HepG2 (cell line): ENCODE results near the gene NFKBIA. TPM values are rescaled to one million over a fixed set of nuclear protein-coding genes. Genes with fewer than 3 reads are reported as not detected.
A peak's percentile ranks its signal among the peaks of the same experiment; 100 is the strongest.

Experiments used
- ATAC-seq: fragments of 200-7000 bp; cut with Tn5 transposase; 3 replicates; pipeline ENCODE4 v1.9.1; 2020; ENCODE audit warnings: mild to moderate bottlenecking, moderate library complexity
- BruUV-seq: library from RNA; stranded (reverse); fragments of 400-500 nt; replicated peaks from 2 replicates; lab custom pipeline; 2021; lab: Mats Ljungman, UMichigan
- CTCF ChIA-PET: fragments of 300-600 bp; formaldehyde crosslinking; extraction: SDS; loops from one replicate; lab custom pipeline; 2021; ENCODE audit warnings: low total read pairs, inconsistent platforms, low intra/inter-chr PET ratio; lab: Yijun Ruan, JAX
- POLR2A ChIA-PET: fragments of 350-600 bp; sonication (Branson Sonifier 250); formaldehyde crosslinking; loops from one replicate; lab custom pipeline; 2020; ENCODE audit warnings: antibody characterized with exemption, inconsistent platforms; lab: Yijun Ruan, JAX
- DNase-seq: peaks from one replicate; pipeline ENCODE4 v3.0.0-alpha.2; 2015; ENCODE audit warnings: low spot score
- FAIRE-seq: peaks from 3 replicates; lab custom pipeline; 2011; peaks lifted over from hg19 to GRCh38; lab: Jason Lieb, UNC
- H2AFZ ChIP-seq: one replicate; pipeline ENCODE4 v1.6.1; 2011; ENCODE audit warnings: low read length, inconsistent platforms
- H3K27ac ChIP-seq: fragments of 300-600 bp; 3 replicates; pipeline ENCODE4 v1.8.0; 2011; ENCODE audit warnings: mixed run types, mild to moderate bottlenecking, mixed read lengths, low read length, inconsistent platforms; ENCODE audit not compliant: insufficient read depth; ENCODE audit errors: extremely low read length
- H3K27me3 ChIP-seq, 2 experiments: fragments of 200-600 bp in 1 of 2; 2 replicates in 1 of 2; 3 replicates in 1 of 2; pipeline versions ENCODE4 v1.6.0 to v1.8.0; 2011; ENCODE audit warnings: low read length in 2 of 2, mild to moderate bottlenecking in 2 of 2, moderate library complexity in 2 of 2, inconsistent platforms in 1 of 2; ENCODE audit not compliant: insufficient read depth in 2 of 2, control insufficient read depth in 1 of 2
- H3K36me3 ChIP-seq, 2 experiments: fragments of 200-600 bp in 1 of 2; replicated peaks in 1 of 2; 2 replicates in 1 of 2; 3 replicates in 1 of 2; pipeline versions ENCODE4 v1.5.1 to v1.8.0; 2011; ENCODE audit warnings: low read length in 2 of 2, inconsistent platforms in 1 of 2; ENCODE audit not compliant: insufficient read depth in 2 of 2, control insufficient read depth in 1 of 2
- H3K4me1 ChIP-seq: 2 replicates; pipeline ENCODE4 v1.5.1; 2012; ENCODE audit warnings: low read length, inconsistent platforms; ENCODE audit not compliant: insufficient read depth
- H3K4me2 ChIP-seq: 2 replicates; pipeline ENCODE4 v1.6.0; 2011; ENCODE audit warnings: low read depth, low read length, inconsistent platforms
- H3K4me3 ChIP-seq, 3 experiments: fragments of 200-600 bp in 1 of 3; sonication (generic), shearing (Covaris generic) in 1 of 3; replicated peaks in 1 of 3; 2 replicates each; pipeline ENCODE4 v1.5.1; 2011 to 2016; ENCODE audit warnings: low read length in 3 of 3, inconsistent platforms in 2 of 3, low read depth in 2 of 3, mild to moderate bottlenecking in 2 of 3, control low read depth in 1 of 3, mixed read lengths in 1 of 3; ENCODE audit not compliant: insufficient read depth in 1 of 3
- H3K79me2 ChIP-seq: one replicate; pipeline ENCODE4 v1.6.1; 2011; ENCODE audit warnings: low read length, inconsistent platforms; ENCODE audit not compliant: insufficient read depth
- H3K9ac ChIP-seq: 2 replicates; pipeline ENCODE4 v1.6.0; 2011; ENCODE audit warnings: mild to moderate bottlenecking, low read depth, low read length, inconsistent platforms; ENCODE audit not compliant: insufficient read depth
- H3K9me3 ChIP-seq: 2 replicates; pipeline ENCODE4 v1.5.1; 2012; ENCODE audit warnings: mild to moderate bottlenecking, low read length
- H4K20me1 ChIP-seq: 2 replicates; pipeline ENCODE4 v1.6.0; 2011; ENCODE audit warnings: inconsistent platforms, mild to moderate bottlenecking, low read length, moderate library complexity; ENCODE audit not compliant: insufficient read depth
- ATF7 ChIP-seq, 2 experiments: fragments of 450-650 bp in 1 of 2; sonication (generic) in 1 of 2; formaldehyde crosslinking in 1 of 2; IDR thresholded peaks; 2 replicates each; pipeline versions ENCODE4 v1.4.0 to v1.6.1; 2016 to 2020; ENCODE audit warnings: antibody characterized with exemption in 1 of 2, mild to moderate bottlenecking in 1 of 2, missing genetic modification reagents in 1 of 2
- ATF7-NPFF ChIP-seq: sonication (generic); formaldehyde crosslinking; IDR thresholded peaks from 2 replicates; pipeline ENCODE4 v1.8.1; 2023; ENCODE audit warnings: mild to moderate bottlenecking, low read depth, missing genetic modification reagents, moderate library complexity
- CENPT ChIP-seq: sonication (generic); formaldehyde crosslinking; IDR thresholded peaks from 2 replicates; pipeline ENCODE4 v1.8.0; 2022; ENCODE audit warnings: low read depth, mild to moderate bottlenecking, moderate library complexity, missing genetic modification reagents
- DZIP1 ChIP-seq: sonication (generic); formaldehyde crosslinking; IDR thresholded peaks from 2 replicates; pipeline ENCODE4 v1.5.0; 2020; ENCODE audit warnings: mild to moderate bottlenecking, missing genetic modification reagents
- ISX ChIP-seq: sonication (generic); formaldehyde crosslinking; conservative IDR thresholded peaks from 2 replicates; pipeline ENCODE4 v1.5.0; 2020; ENCODE audit warnings: missing genetic modification reagents
- KDM2A ChIP-seq: sonication (generic); formaldehyde crosslinking; IDR thresholded peaks from 2 replicates; pipeline ENCODE4 v1.4.0; 2020; ENCODE audit warnings: low read depth, missing genetic modification reagents, borderline replicate concordance
- NRL ChIP-seq: sonication (generic); formaldehyde crosslinking; IDR thresholded peaks from 2 replicates; pipeline ENCODE4 v1.5.0; 2020; ENCODE audit warnings: missing genetic modification reagents, mild to moderate bottlenecking, moderate library complexity, borderline replicate concordance
- RFXANK ChIP-seq: IDR thresholded peaks from 2 replicates; pipeline ENCODE4 v1.6.1; 2016
- SALL1 ChIP-seq: sonication (generic); formaldehyde crosslinking; IDR thresholded peaks from 2 replicates; pipeline ENCODE4 v1.8.0; 2022; ENCODE audit warnings: mild to moderate bottlenecking, missing genetic modification reagents
- TERF1 ChIP-seq: sonication (generic); formaldehyde crosslinking; IDR thresholded peaks from 2 replicates; pipeline ENCODE4 v1.8.0; 2022; ENCODE audit warnings: mild to moderate bottlenecking, missing genetic modification reagents, moderate library complexity
- ZNF33B ChIP-seq: sonication (generic); formaldehyde crosslinking; IDR thresholded peaks from 2 replicates; pipeline ENCODE4 v1.5.1; 2020; ENCODE audit warnings: mild to moderate bottlenecking, missing genetic modification reagents
- ZNF687 ChIP-seq: sonication (generic); formaldehyde crosslinking; IDR thresholded peaks from 2 replicates; pipeline ENCODE4 v1.5.1; 2020; ENCODE audit warnings: mild to moderate bottlenecking, missing genetic modification reagents, moderate library complexity
- WGBS: methylation state at CpG from one replicate; pipeline ENCODE4 v1.1.6; 2017; ENCODE audit warnings: low lambda C conversion rate; 5-methylcytosine and 5-hydroxymethylcytosine counted together
- in situ Hi-C: cut with HindIII; loops from 2 replicates; pipeline ENCODE4 v1.10.0; 2017; ENCODE audit warnings: low pct_unique_long_range_greater_than_20kb; ENCODE audit not compliant: extremely low pct_ligation_motif_present
- intact Hi-C: fragments of 100-400 bp; cut with micrococcal nuclease; formaldehyde crosslinking; loops from one replicate; pipeline ENCODE4 v1.10.0; 2022; ENCODE audit not compliant: unreplicated experiment
- polyA plus RNA-seq, 8 experiments: library from polyadenylated mRNA; depleted of rRNA in 3 of 8; stranded (reverse) in 7 of 8; unstranded in 1 of 8; fragments of >200 nt; fragmentation: Illumina TruSeq in 4 of 8; extraction: Trizol in 4 of 8; gene quantifications; 2 replicates each; pipeline versions ENCODE4 v1.2.1 to v1.2.3, GENCODE V29; 2011 to 2016; ENCODE audit warnings: low read depth in 4 of 8, missing spikeins in 1 of 8, mixed read lengths in 1 of 8; ENCODE audit not compliant: insufficient read depth in 1 of 8
- total RNA-seq, 5 experiments: library from RNA; depleted of rRNA; stranded (reverse); fragments of >200 nt; fragmentation: Illumina TruSeq; extraction: Trizol; gene quantifications; 2 replicates each; pipeline ENCODE4 v1.2.3, GENCODE V29; 2016; ENCODE audit warnings: low read depth in 1 of 5
- TF ChIP-seq, protein P1 (sequence below): sonication (generic); formaldehyde crosslinking; IDR thresholded peaks from 2 replicates; pipeline ENCODE4 v1.8.0; 2022; ENCODE audit warnings: missing genetic modification reagents, mild to moderate bottlenecking, inconsistent platforms, borderline replicate concordance

The NFKBIA gene
- total and polyA plus RNA-seq, 2 of the 13 experiments (the other 11 are each of a cell fraction or from before 2014, with no cell fraction given), result 197 to 319 TPM

GRCh38 chr14:35390577-35391387 is 13.8 kb downstream of the NFKBIA start:
- H3K9me3 ChIP-seq, result no peaks in the 10 kb centered on the region
- no peaks in the 10 kb centered on the region; a peak in 1 of 5 replicates for H3K27me3 ChIP-seq
- no peak overlapping the region for H3K27ac ChIP-seq
- ChIA-PET CTCF (no interaction called here), POLR2A (interaction anchor here (0.6 to 12.0 kb wide), 4 partner anchors 12 to 99 kb away, joined by 3 to 211 read pairs (median 4); partner anchors contain the start of genes NFKBIA and PSMA6)
- no peaks in the 10 kb centered on the region for H4K20me1 ChIP-seq
- BruUV-seq, result no TSS peak
- ATAC-seq, result peak; percentile 21
- intact Hi-C loops, result no loop called here
- WGBS, result 34% methylated on average over 9 of the region's 9 CpGs
- peak overlapping the region; percentile 10 for H2AFZ ChIP-seq
- peak overlapping the region; percentile 10 for H3K4me2 ChIP-seq
- no peak for FAIRE-seq
- no peak overlapping the region for H3K9ac ChIP-seq
- H3K36me3 ChIP-seq, result no peaks in the 10 kb centered on the region
- H3K4me1 ChIP-seq, result peaks cover 47% of the 10 kb centered on the region
- DNase-seq, result no peak
- in situ Hi-C loops, result no loop called here
- H3K79me2 ChIP-seq, result no peaks in the 10 kb centered on the region
- H3K4me3 ChIP-seq, result no peak overlapping the region
- TF ChIP-seq KDM2A (CRISPR knock-in tag) (0 out of 2 replicates have a peak, but pooled peaks have one; percentile 5), ZNF33B (CRISPR knock-in tag) (0 out of 2 replicates have a peak, but pooled peaks have one; percentile 39), ATF7-NPFF (CRISPR knock-in tag) (no peak), ATF7 (IDR thresholded peaks at IDR 0.05) (no peak), ATF7 (CRISPR knock-in tag; IDR thresholded peaks at IDR 0.05) (no peak), SALL1 (CRISPR knock-in tag) (no peak), RFXANK (CRISPR knock-in tag) (no peak), TERF1 (no peak), DZIP1 (CRISPR knock-in tag) (no peak; the same call in 1 of the 2 replicates), ZNF687 (CRISPR knock-in tag) (peak; percentile 55), NRL (CRISPR knock-in tag) (peak; percentile 55; the same call in 1 of the 2 replicates), CENPT (no peak), ISX (CRISPR knock-in tag) (no peak)
- TF ChIP-seq, protein P1, sequence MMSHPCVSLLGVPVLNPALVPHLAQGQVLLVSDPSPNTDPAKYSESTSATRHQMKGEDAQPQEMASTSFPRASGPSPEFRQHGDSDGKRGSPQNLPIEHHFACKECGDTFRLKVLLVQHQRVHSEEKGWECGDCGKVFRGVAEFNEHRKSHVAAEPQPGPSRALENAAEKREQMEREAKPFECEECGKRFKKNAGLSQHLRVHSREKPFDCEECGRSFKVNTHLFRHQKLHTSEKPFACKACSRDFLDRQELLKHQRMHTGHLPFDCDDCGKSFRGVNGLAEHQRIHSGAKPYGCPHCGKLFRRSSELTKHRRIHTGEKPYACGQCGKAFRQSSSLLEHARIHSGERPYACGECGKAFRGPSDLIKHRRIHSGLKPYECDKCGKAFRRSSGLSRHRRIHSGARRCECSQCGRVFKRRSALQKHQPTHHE (CRISPR knock-in tag), result no peak
